Muscle layer of colon (tissue), 2 donors: ENCODE measurements around the gene ARHGAP10.

ENCODE experiments used
- H3K27ac ChIP-seq: one replicate; pipeline ENCODE4 v1.7.0; 2013; ENCODE audit warnings: low read depth, mild to moderate bottlenecking, low read length, moderate library complexity
- H3K27me3 ChIP-seq, 2 donors: one replicate each; pipeline ENCODE4 v1.7.0; 2013; ENCODE audit warnings: low read length in 2 of 2, mild to moderate bottlenecking in 2 of 2; ENCODE audit not compliant: insufficient read depth in 2 of 2, control insufficient read depth in 1 of 2
- H3K36me3 ChIP-seq: one replicate; pipeline ENCODE4 v1.7.0; 2013; ENCODE audit warnings: mild to moderate bottlenecking, low read length; ENCODE audit not compliant: insufficient read depth
- H3K4me1 ChIP-seq: one replicate; pipeline ENCODE4 v1.7.0; 2013; ENCODE audit warnings: mild to moderate bottlenecking, low read length; ENCODE audit not compliant: insufficient read depth
- H3K4me3 ChIP-seq, 2 donors: one replicate each; pipeline ENCODE4 v1.7.0; 2013; ENCODE audit warnings: low read length in 2 of 2, low read depth in 1 of 2, mild to moderate bottlenecking in 1 of 2, moderate library complexity in 1 of 2
- H3K9ac ChIP-seq: one replicate; pipeline ENCODE4 v1.7.0; 2013; ENCODE audit warnings: low read length
- H3K9me3 ChIP-seq: one replicate; pipeline ENCODE4 v1.7.0; 2013; ENCODE audit warnings: mild to moderate bottlenecking, low read length
- donor health status: abdominal sarcoma.
- donor health status: Adenocarcinoma of cecum.

Gene ARHGAP10

GRCh38 chr4:148094149-148094548 lies 362.3 kb downstream of the ARHGAP10 start:
- Histone ChIP-seq H3K9me3 (no peaks in the 10 kb centered on the region), H3K4me3 (no peak overlapping the region), H3K9ac (no peak overlapping the region), H3K4me1 (peaks cover 7% of the 10 kb centered on the region), H3K27me3 (no peaks in the 10 kb centered on the region), H3K36me3 (peaks cover 6% of the 10 kb centered on the region), H3K27ac (no peak overlapping the region)

- Histone ChIP-seq H3K27me3 (no peaks in the 10 kb centered on the region), H3K4me3 (no peak overlapping the region), H3K36me3 (peaks cover 6% of the 10 kb centered on the region), H3K9ac (no peak overlapping the region), H3K27ac (no peak overlapping the region), H3K9me3 (no peaks in the 10 kb centered on the region), H3K4me1 (peaks cover 7% of the 10 kb centered on the region)
Measured at GRCh38 chr4:148095346-148095923, 363.5 kb downstream of the ARHGAP10 start.

DNA sequence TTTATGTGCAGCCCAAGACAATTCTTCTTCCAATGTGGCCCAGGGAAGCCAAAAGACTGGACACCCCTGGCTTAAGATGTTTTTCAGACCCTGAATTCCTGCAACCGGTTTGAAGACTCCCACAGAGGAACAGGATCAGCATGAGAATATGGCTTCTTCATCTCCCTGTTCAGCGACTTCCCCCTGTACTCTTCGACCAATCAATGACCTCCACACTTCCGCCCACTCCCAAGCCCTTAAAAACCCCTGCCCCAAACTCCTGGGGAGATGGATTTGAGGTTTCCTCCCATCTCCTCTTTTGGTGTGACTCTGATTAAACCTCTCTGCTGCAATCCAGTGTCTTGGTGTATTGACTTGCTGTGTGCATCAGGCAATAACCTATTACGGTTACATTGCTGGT lies 365.9 kb downstream of the ARHGAP10 start:
- peaks cover 6% of the 10 kb centered on the region for H3K36me3 ChIP-seq
- no peaks in the 10 kb centered on the region for H3K9me3 ChIP-seq

DNA sequence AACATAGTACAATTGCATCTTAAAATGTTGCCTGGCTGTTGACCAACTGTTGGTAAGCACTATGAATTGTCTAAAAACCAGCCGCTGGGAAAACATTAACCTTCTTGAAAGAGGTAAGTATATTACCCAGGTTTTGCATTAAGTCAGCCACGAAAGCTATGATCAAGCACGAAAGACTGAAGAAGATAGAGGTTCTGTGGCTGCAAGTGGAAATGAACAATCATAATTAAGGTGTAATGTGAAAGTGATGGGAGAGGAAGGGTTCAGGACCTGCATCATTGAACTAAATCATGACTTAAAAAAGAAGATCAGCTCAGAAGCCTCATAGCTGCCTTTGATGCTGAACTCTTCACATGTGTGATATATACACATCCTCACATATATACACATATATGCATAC lies 369.3 kb downstream of the ARHGAP10 start:
- Histone ChIP-seq H3K4me1 (no peaks in the 10 kb centered on the region), H3K9ac (no peak overlapping the region), H3K27me3 (no peaks in the 10 kb centered on the region), H3K9me3 (no peaks in the 10 kb centered on the region), H3K27ac (no peak overlapping the region), H3K36me3 (peaks cover 13% of the 10 kb centered on the region), H3K4me3 (no peak overlapping the region)

More for the DNA sequence above, 365.9 kb downstream of the ARHGAP10 start:
- no peak overlapping the region for H3K27ac ChIP-seq
- H3K4me3 ChIP-seq: no peak overlapping the region
- no peaks in the 10 kb centered on the region for H3K27me3 ChIP-seq
- H3K4me1 ChIP-seq: no peaks in the 10 kb centered on the region
- no peak overlapping the region for H3K9ac ChIP-seq

GRCh38 chr4:148101790-148102189 lies 369.9 kb downstream of the ARHGAP10 start:
- no peaks in the 10 kb centered on the region for H3K9me3 ChIP-seq
- H3K36me3 ChIP-seq: peaks cover 11% of the 10 kb centered on the region
- no peak overlapping the region for H3K4me3 ChIP-seq
- H3K4me1 ChIP-seq: no peaks in the 10 kb centered on the region
- no peaks in the 10 kb centered on the region for H3K27me3 ChIP-seq
- no peak overlapping the region for H3K9ac ChIP-seq
- H3K27ac ChIP-seq: no peak overlapping the region

DNA sequence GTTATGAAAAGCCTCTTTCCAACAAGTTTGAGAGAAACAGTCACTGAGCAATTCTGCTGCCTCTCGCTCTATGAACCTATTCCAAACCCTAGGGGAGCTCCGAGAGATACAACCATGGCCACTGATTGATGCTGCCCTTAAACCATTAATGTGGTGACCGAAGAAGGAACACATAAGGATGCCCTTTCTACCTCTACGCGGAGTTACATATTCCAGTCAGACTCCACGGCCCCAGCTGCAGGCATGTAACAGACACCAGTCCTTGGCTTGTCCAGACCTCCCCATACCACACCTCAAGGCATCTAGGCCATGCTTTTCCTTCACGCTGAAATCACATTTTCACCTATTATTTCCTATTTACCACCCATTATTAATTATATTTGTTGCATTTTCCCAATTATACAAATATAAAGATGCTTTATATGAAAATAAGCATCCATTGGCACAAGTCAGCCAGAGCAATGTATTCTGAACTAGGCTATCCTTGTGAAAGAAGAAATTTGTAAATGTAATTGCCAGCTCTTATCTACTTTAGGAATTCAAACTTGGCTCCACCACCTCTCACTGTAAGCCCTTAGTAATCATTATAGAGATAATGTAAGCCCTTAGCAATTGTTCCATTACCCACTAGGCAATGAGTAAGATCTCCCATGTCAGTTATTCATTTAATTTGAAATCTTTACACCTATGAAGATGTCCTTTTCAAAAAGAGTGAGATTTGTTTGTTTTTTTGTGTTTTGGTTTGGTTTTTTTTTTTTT lies 371.9 kb downstream of the ARHGAP10 start:
- no peak overlapping the region for H3K27ac ChIP-seq

GRCh38 chr4:148108766-148109165 lies 376.9 kb downstream of the ARHGAP10 start:
- H3K36me3 ChIP-seq: peaks cover 20% of the 10 kb centered on the region
- no peaks in the 10 kb centered on the region for H3K27me3 ChIP-seq
- H3K4me1 ChIP-seq: no peaks in the 10 kb centered on the region
- no peaks in the 10 kb centered on the region for H3K9me3 ChIP-seq
- no peak overlapping the region for H3K27ac ChIP-seq
- no peak overlapping the region for H3K9ac ChIP-seq
- no peak overlapping the region for H3K4me3 ChIP-seq

More for the DNA sequence above, 371.9 kb downstream of the ARHGAP10 start:
- no peak overlapping the region for H3K9ac ChIP-seq
- no peaks in the 10 kb centered on the region for H3K27me3 ChIP-seq
- H3K4me3 ChIP-seq: no peak overlapping the region
- peaks cover 11% of the 10 kb centered on the region for H3K36me3 ChIP-seq
- H3K4me1 ChIP-seq: no peaks in the 10 kb centered on the region
- no peaks in the 10 kb centered on the region for H3K9me3 ChIP-seq

DNA sequence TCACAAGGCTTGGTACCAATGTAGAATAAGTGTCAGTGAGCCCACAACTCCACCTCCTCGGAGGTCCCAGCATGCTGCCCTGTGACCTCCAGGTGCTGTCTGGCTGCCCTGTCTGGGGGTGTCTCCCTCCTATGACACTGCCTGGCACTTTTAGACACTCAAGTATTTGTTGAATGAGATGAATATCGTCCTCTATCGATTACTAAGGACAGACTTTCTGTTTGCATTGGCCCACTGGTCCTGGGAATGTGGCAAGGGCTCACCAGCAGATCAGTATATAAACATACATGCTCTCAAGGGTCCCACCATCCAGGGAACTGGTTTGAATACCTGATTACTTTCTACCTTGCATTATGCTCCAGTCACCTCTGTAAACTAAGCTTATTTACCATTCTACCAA lies 377.3 kb downstream of the ARHGAP10 start:
- H3K4me1 ChIP-seq: no peaks in the 10 kb centered on the region
- no peaks in the 10 kb centered on the region for H3K27me3 ChIP-seq
- H3K36me3 ChIP-seq: peaks cover 22% of the 10 kb centered on the region
- H3K9me3 ChIP-seq: no peaks in the 10 kb centered on the region
- H3K27ac ChIP-seq: no peak overlapping the region
- H3K4me3 ChIP-seq: no peak overlapping the region
- H3K9ac ChIP-seq: no peak overlapping the region

GRCh38 chr4:148110169-148110568 lies 378.3 kb downstream of the ARHGAP10 start:
- Histone ChIP-seq H3K9ac (no peak overlapping the region), H3K9me3 (no peaks in the 10 kb centered on the region), H3K27ac (no peak overlapping the region), H3K27me3 (no peaks in the 10 kb centered on the region), H3K36me3 (peaks cover 22% of the 10 kb centered on the region), H3K4me3 (no peak overlapping the region), H3K4me1 (no peaks in the 10 kb centered on the region)

DNA sequence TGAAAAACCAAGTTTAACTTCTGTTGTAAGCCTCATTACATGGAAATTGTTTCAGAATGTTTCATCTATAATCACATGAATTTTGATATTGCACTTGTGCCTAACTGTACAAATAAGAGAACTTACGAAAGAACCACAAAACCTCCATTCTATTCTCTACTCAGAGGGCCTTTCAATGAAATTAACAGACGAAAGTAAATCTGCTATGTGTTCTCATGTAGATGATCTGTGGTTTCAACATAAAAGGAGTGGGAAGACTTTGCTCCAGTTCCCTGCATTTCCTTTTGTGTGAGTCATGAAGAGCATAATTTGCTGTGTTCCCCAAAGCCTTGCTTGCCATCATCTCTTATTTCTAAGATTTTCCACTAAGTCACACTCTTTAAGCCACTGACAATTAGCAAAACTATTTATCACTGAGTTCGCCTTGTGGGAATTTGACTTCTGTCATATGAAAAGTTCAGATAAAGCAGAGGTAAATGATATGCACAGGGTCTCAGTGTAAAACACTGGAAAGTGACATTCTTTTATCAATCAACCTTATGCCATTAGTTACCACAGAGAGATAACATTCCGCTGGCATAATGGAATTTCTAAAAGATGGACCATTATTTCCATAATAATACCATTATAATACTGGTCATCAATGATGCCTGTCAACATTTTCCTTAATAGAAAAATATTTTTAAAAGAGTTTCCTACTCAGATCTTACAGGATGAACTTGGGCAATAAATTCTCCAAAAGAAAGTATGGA lies 380.5 kb downstream of the ARHGAP10 start:
- Histone ChIP-seq H3K4me1 (peaks cover 9% of the 10 kb centered on the region), H3K27me3 (no peaks in the 10 kb centered on the region), H3K9ac (no peak overlapping the region), H3K9me3 (no peaks in the 10 kb centered on the region), H3K27ac (no peak overlapping the region), H3K36me3 (peaks cover 23% of the 10 kb centered on the region), H3K4me3 (no peak overlapping the region)

- peaks cover 9% of the 10 kb centered on the region for H3K4me1 ChIP-seq
- H3K27ac ChIP-seq: no peak overlapping the region
- H3K27me3 ChIP-seq: no peaks in the 10 kb centered on the region
- no peak overlapping the region for H3K9ac ChIP-seq
- no peak overlapping the region for H3K4me3 ChIP-seq
- H3K36me3 ChIP-seq: peaks cover 25% of the 10 kb centered on the region
- no peaks in the 10 kb centered on the region for H3K9me3 ChIP-seq
Measured at GRCh38 chr4:148114436-148114835, 382.5 kb downstream of the ARHGAP10 start.
